IPS-NIHi11 (cell line): ENCODE data around the gene PRDM10.
"Not testable (repeated sequence)": the region's sequence is repeated elsewhere in the genome, so short reads cannot be mapped to it uniquely, and the experiment has no call there.

ENCODE experiments used
- DNase-seq: peaks from one replicate; pipeline ENCODE4 v3.0.0; 2012; ENCODE audit warnings: mixed read lengths, low spot score

PRDM10 gene

GRCh38 chr11:129974237-129974636, 28.4 kb downstream of the PRDM10 start:
- DNase-seq: no peak

- DNase-seq: peak; percentile 82
Observed at GRCh38 chr11:129973809-129974208, 28.8 kb downstream of the PRDM10 start.

- no peak for DNase-seq
Observed at GRCh38 chr11:129973068-129973467, 29.6 kb downstream of the PRDM10 start.

- no peak for DNase-seq
Observed at GRCh38 chr11:129972611-129973010, 30.0 kb downstream of the PRDM10 start.

- not testable (repeated sequence) for DNase-seq
Observed at GRCh38 chr11:129971856-129972255, 30.8 kb downstream of the PRDM10 start.

GRCh38 chr11:129969920-129970319, 32.7 kb downstream of the PRDM10 start:
- DNase-seq: no peak

GRCh38 chr11:129968591-129969419, 33.8 kb downstream of the PRDM10 start:
- no peak for DNase-seq

GRCh38 chr11:129967996-129968395, 34.6 kb downstream of the PRDM10 start:
- DNase-seq: no peak

GRCh38 chr11:129965248-129965647, 37.4 kb downstream of the PRDM10 start:
- peak; percentile 38 for DNase-seq

GRCh38 chr11:129960216-129961214, 42.1 kb downstream of the PRDM10 start:
- no peak for DNase-seq

GRCh38 chr11:129959687-129960086, 42.9 kb downstream of the PRDM10 start:
- no peak for DNase-seq

GRCh38 chr11:129955282-129955681, 47.4 kb downstream of the PRDM10 start:
- DNase-seq: no peak

- not testable (repeated sequence) for DNase-seq
Observed at GRCh38 chr11:129954703-129955102, 47.9 kb downstream of the PRDM10 start.

- no peak for DNase-seq
Observed at GRCh38 chr11:129951866-129952262, 50.8 kb downstream of the PRDM10 start.

- DNase-seq: no peak
Observed at GRCh38 chr11:129951201-129951865, 51.3 kb downstream of the PRDM10 start.

- no peak for DNase-seq
Observed at GRCh38 chr11:129950101-129951091, 52.2 kb downstream of the PRDM10 start.

GRCh38 chr11:129948926-129949466, 53.6 kb downstream of the PRDM10 start:
- no peak for DNase-seq

GRCh38 chr11:129947474-129947873, 55.2 kb downstream of the PRDM10 start:
- peak; percentile 50 for DNase-seq

GRCh38 chr11:129946965-129947364, 55.7 kb downstream of the PRDM10 start:
- DNase-seq: no peak

GRCh38 chr11:129946256-129946655, 56.4 kb downstream of the PRDM10 start:
- no peak for DNase-seq

GRCh38 chr11:129945373-129945772, 57.3 kb downstream of the PRDM10 start:
- DNase-seq: no peak
